Esophagus muscularis mucosa (tissue), 3 donors: ENCODE results near the gene CRYBG1.

ENCODE experiments used
- POLR2A ChIP-seq: fragments of 450-650 bp; IDR thresholded peaks from one replicate; pipeline ENCODE4 v1.6.1; 2017; ENCODE audit warnings: antibody characterized with exemption, moderate library complexity, mild to moderate bottlenecking, low read depth
- TF ChIP-seq, protein P1 (sequence below), 3 experiments: fragments of 200-600 bp in 2 of 3; fragments of 450-650 bp in 1 of 3; sonication (generic) in 2 of 3; IDR thresholded peaks; one replicate each; pipeline ENCODE4 v1.5.1; 2017 to 2019; ENCODE audit warnings: antibody characterized with exemption in 3 of 3, mild to moderate bottlenecking in 2 of 3, moderate library complexity in 1 of 3

DNA sequence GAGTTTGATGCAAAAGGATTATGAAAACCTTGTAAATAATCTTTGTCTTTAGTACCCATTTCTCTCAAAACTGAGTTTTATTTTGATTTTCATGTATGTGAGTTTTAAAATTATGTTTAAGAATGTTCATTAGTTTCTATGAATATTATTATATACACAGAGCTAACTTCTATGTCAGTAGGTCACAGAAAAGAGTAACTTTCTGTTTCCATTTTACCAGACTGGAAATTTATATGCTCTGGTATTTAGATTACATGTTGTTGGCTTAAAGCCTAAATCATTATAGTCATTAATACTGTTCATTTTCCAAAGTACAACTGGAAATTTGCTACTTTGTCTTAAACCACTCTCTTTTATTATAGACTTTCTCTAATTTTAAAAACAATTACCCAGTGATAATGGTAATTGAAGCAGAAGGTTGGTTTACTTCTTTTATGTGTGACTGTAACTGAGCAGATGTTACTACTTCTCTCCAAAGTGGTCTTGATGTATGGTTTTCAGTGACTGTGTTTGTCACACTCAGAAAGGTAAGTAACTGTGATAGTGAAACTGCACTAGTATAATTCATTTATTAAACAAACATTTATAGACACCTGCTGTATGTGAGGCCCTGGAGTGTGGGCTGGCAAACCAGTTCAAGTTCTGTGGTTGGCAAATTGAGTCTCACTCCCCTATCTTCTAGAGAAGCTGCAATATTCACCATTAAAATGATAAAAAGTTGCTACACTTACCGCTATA is 13.2 kb downstream of the CRYBG1 start:
- no peak for TF ChIP-seq POLR2A
- TF ChIP-seq, protein P1, sequence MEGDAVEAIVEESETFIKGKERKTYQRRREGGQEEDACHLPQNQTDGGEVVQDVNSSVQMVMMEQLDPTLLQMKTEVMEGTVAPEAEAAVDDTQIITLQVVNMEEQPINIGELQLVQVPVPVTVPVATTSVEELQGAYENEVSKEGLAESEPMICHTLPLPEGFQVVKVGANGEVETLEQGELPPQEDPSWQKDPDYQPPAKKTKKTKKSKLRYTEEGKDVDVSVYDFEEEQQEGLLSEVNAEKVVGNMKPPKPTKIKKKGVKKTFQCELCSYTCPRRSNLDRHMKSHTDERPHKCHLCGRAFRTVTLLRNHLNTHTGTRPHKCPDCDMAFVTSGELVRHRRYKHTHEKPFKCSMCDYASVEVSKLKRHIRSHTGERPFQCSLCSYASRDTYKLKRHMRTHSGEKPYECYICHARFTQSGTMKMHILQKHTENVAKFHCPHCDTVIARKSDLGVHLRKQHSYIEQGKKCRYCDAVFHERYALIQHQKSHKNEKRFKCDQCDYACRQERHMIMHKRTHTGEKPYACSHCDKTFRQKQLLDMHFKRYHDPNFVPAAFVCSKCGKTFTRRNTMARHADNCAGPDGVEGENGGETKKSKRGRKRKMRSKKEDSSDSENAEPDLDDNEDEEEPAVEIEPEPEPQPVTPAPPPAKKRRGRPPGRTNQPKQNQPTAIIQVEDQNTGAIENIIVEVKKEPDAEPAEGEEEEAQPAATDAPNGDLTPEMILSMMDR (IDR thresholded peaks at IDR 0.05) = no peak
